ENCODE results near the gene MCOLN1.

DNA sequence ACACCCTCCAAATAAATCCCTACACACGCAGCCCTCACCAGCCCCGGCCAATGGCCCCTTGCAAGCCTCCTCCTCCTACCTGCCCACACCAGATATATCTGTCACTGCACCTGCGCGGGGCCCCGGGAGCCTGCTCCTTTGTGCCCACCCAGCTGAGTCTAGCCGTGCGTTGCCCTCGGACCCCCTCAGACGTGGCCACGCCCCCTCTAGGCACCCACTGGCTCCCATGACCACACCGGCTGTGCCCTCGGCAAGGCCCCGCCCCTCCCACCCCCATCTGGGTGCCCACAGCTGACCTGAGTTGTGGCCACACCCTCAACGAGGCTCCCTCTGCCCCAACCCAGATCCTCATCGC, 6.8 kb downstream of the MCOLN1 start:
- no peak for TF ChIP-seq TAF1 (IDR thresholded peaks at IDR 0.05; ENCODE audit: low read depth, low read length)
- no peak for TF ChIP-seq POLR2AphosphoS5 (IDR thresholded peaks at IDR 0.05; ENCODE audit: low read depth, low read length)
- no peak for TF ChIP-seq POLR2A (IDR thresholded peaks at IDR 0.05; ENCODE audit: low read depth, low read length)
- no peak for TF ChIP-seq SPI1 (IDR thresholded peaks at IDR 0.05; ENCODE audit: low read depth, low read length)
